ENCODE data around the gene FLT3LG. TPM values are rescaled to one million over a fixed set of nuclear protein-coding genes. Genes with fewer than 3 reads are reported as not detected.

The FLT3LG gene
- total and polyA plus RNA-seq, 9 of the 15 experiments (the other 6 are each of a cell fraction or from before 2014, with no cell fraction given) = 0.31 to 6.4 (median 1.1) TPM

DNA sequence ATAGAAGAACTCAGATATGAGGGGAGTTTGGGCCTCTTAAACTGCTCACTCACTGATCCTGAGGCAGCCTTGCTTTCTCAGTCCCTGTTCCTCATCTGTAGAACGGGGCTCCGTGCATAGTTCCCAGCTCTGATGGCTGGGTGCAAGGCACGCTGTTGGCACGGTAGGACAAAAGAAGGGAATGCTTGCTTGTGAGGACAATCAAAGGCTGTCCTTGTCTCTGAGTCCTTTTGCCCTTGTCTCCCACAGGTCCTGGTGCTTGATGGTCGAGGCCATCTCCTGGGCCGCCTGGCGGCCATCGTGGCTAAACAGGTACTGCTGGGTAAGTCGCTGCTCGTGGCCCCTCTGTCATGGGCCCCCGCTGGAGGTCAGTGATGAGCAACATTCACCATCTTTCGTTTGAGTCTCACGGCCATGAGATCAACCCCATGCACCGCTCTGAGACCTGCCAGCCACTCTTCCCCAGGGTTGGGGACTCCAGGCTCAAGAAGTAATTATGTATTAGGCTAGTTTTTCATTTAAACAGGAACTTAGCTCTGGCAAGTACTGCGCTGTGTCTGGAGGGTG, 15.7 kb downstream of the FLT3LG start (continued):
- TF ChIP-seq L3MBTL2 (IDR thresholded peaks at IDR 0.05) (peak; percentile 50; the same call in 1 of the 2 replicates), LCOR (CRISPR knock-in tag; IDR thresholded peaks at IDR 0.05) (peak; percentile 80), MYC (IDR thresholded peaks at IDR 0.05; ENCODE audit: low read depth, low read length) (peak; percentile 90), MYC (CRISPR knock-in tag; IDR thresholded peaks at IDR 0.05; ENCODE audit: borderline replicate concordance, low read depth) (no peak), ESRRA (IDR thresholded peaks at IDR 0.05; ENCODE audit: borderline replicate concordance, low read depth) (peak; percentile 80), CREB1 (IDR thresholded peaks at IDR 0.05) (no peak), CREB1 (CRISPR knock-in tag; IDR thresholded peaks at IDR 0.05) (peak; percentile 56), RCOR1 (IDR thresholded peaks at IDR 0.05; ENCODE audit: borderline replicate concordance in 1 of 2, low read depth in 2 of 2, low read length in 2 of 2) (peak in 1 of 2 experiments; percentile 58; a peak in 1 of 4 replicates), PHF8 (IDR thresholded peaks at IDR 0.05; ENCODE audit: borderline replicate concordance, low read length) (no peak), ATF1 (CRISPR knock-in tag; IDR thresholded peaks at IDR 0.05) (no peak), ATF1 (tag; IDR thresholded peaks at IDR 0.05) (0 out of 2 replicates have a peak, but pooled peaks have one; percentile 27), MCM5 (IDR thresholded peaks at IDR 0.05; ENCODE audit: low read depth) (no peak), ZBTB1 (CRISPR knock-in tag; IDR thresholded peaks at IDR 0.05; ENCODE audit: borderline replicate concordance, low read depth) (peak; percentile 74; the same call in 1 of the 2 replicates), YY1 (IDR thresholded peaks at IDR 0.05; ENCODE audit: borderline replicate concordance in 1 of 3, control insufficient read depth in 1 of 3, extremely low read depth in 1 of 3, insufficient read depth in 3 of 3, insufficient read length in 1 of 3, insufficient replicate concordance in 2 of 3, low read depth in 1 of 3, low read length in 2 of 3) (peak; percentile 47 to 84 (median 66)), HCFC1 (IDR thresholded peaks at IDR 0.05; ENCODE audit: low read depth, low read length) (peak; percentile 27; the same call in 1 of the 2 replicates), TAF9B (IDR thresholded peaks at IDR 0.05; ENCODE audit: partially characterized antibody) (no peak), SUPT5H (IDR thresholded peaks at IDR 0.05) (peak; percentile 50; the same call in 1 of the 2 replicates), NFXL1 (CRISPR knock-in tag; IDR thresholded peaks at IDR 0.05) (no peak), DIDO1 (tag; IDR thresholded peaks at IDR 0.05; ENCODE audit: low read depth) (no peak), FOXK2 (conservative IDR thresholded peaks at IDR 0.05 in 1 of 2, IDR thresholded peaks at IDR 0.05 in 1 of 2; ENCODE audit: low read depth in 2 of 2) (0 out of 4 replicates have a peak, but pooled peaks of 1 of the 2 experiments have one; percentile 12), KDM2B (CRISPR knock-in tag; IDR thresholded peaks at IDR 0.05) (0 out of 2 replicates have a peak, but pooled peaks have one; percentile 46), DPF2 (IDR thresholded peaks at IDR 0.05) (no peak), GABPB1 (CRISPR knock-in tag; IDR thresholded peaks at IDR 0.05) (peak; percentile 64)
- TF ChIP-seq, protein P1, sequence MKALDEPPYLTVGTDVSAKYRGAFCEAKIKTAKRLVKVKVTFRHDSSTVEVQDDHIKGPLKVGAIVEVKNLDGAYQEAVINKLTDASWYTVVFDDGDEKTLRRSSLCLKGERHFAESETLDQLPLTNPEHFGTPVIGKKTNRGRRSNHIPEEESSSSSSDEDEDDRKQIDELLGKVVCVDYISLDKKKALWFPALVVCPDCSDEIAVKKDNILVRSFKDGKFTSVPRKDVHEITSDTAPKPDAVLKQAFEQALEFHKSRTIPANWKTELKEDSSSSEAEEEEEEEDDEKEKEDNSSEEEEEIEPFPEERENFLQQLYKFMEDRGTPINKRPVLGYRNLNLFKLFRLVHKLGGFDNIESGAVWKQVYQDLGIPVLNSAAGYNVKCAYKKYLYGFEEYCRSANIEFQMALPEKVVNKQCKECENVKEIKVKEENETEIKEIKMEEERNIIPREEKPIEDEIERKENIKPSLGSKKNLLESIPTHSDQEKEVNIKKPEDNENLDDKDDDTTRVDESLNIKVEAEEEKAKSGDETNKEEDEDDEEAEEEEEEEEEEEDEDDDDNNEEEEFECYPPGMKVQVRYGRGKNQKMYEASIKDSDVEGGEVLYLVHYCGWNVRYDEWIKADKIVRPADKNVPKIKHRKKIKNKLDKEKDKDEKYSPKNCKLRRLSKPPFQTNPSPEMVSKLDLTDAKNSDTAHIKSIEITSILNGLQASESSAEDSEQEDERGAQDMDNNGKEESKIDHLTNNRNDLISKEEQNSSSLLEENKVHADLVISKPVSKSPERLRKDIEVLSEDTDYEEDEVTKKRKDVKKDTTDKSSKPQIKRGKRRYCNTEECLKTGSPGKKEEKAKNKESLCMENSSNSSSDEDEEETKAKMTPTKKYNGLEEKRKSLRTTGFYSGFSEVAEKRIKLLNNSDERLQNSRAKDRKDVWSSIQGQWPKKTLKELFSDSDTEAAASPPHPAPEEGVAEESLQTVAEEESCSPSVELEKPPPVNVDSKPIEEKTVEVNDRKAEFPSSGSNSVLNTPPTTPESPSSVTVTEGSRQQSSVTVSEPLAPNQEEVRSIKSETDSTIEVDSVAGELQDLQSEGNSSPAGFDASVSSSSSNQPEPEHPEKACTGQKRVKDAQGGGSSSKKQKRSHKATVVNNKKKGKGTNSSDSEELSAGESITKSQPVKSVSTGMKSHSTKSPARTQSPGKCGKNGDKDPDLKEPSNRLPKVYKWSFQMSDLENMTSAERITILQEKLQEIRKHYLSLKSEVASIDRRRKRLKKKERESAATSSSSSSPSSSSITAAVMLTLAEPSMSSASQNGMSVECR (CRISPR knock-in tag; IDR thresholded peaks at IDR 0.05) = peak; percentile 52; the same call in 1 of the 2 replicates
- TF ChIP-seq, protein P2, sequence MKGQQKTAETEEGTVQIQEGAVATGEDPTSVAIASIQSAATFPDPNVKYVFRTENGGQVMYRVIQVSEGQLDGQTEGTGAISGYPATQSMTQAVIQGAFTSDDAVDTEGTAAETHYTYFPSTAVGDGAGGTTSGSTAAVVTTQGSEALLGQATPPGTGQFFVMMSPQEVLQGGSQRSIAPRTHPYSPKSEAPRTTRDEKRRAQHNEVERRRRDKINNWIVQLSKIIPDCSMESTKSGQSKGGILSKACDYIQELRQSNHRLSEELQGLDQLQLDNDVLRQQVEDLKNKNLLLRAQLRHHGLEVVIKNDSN (CRISPR knock-in tag; IDR thresholded peaks at IDR 0.05) = peak; percentile 48; the same call in 1 of the 2 replicates
